Right ventricle myocardium inferior (tissue), 1 donor: ENCODE results near the gene CFAP299. TPM values are rescaled to one million over a fixed set of nuclear protein-coding genes. Genes with fewer than 3 reads are reported as not detected.

Experiments
- ATAC-seq: fragments of 200-7000 bp; cut with Tn5 transposase; one replicate; pipeline ENCODE4 v1.9.1; 2020; ENCODE audit warnings: mild to moderate bottlenecking, moderate library complexity
- DNase-seq: peaks from one replicate; pipeline ENCODE4 v3.0.0; 2021; ENCODE audit errors: missing footprints
- intact Hi-C: fragments of 100-400 bp; cut with DNase I; formaldehyde crosslinking; loops from one replicate; pipeline ENCODE4 v1.11.0; 2022
- total RNA-seq: library from RNA; stranded (reverse); fragmentation: NEBNext Ultra II Directional; extraction: Animal tissue kit (Norgen Biotek cat#: 25700); gene quantifications from one replicate; pipeline ENCODE4 v1.2.1, GENCODE V29; 2021
- donor health status: DM: no; HTN: yes; CAD: no; lungs with severe emphysema.

The CFAP299 gene
- total RNA-seq, 1 donor from 2014 or later, result 0.38 TPM

DNA sequence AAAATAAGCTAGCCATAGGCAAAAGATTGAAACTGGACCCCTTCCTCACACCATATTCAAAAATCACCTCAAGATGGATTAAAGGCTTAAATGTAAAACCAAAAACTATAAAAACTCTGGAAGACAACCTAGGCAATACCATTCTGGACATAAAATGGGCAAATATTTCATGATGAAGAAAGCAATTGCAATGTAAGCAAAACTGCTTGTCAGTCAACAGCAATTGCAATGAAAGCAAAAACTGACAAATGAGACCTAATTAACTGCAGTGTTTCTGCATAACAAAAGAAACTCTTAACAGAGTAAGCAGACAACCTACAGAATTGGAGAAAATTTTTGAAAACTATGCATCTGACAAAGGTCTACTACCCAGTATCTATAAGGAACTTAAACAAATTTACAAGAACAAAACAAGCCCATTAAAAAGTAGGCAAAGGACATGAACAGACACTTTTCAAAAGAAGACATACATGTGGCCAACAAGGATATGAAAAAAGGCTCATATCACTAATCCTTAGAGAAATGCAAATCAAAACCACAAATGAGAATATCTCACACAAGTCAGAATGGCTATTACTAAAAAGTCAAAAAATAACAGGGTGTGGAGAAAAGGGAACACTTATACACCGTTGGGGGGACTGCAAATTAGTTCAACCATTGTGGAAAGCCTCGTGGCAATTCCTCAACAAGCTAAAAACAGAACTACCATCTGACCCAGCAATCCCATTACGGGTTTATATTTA is 46.7 kb downstream of the CFAP299 start:
- ATAC-seq (no peak), DNase-seq (no peak)
- intact Hi-C loops, result no loop called here

DNA sequence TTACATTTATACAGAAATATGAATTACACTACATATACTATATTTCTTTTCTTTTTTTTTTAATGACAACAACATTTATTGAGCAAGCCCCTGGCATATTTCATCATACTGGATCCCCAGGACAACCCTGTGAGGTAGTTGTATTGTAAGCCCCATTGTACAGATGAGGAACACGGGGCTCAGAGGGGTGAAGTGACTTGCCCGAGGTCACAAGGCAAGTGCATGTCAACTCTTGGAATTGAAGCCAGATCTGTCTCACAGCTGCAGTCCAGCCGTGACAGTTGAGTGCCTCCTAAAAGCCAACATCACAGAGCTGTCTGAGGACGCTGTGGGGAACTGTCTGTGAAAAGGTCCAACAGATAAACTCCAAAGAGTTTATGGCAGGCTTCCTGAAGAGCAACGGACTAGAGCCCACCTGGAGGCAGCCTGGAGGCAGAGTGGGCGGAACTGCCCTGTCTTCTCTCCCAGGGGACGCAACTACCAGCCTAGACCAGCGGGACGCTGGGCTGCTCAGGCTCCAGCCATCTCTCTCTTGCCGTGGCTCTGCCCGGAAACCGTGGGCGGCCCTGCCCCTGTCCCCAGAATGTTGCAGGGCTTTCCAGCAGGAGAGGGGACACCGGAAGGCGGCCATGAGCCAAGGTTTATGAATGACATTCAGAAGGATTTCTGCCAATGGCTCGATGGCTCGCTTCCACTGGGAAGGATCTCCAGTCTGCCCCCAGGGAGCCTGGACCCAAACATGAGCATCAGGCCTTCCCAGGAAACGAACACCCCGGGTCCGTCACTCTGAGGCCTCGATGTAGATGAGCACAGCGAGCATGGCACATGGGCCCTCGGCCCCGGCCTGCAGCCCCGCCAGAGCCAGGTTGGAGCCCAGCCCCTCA is 50.1 kb downstream of the CFAP299 start:
- no peak for ATAC-seq
- no peak for DNase-seq
- intact Hi-C loops, result no loop called here

DNA sequence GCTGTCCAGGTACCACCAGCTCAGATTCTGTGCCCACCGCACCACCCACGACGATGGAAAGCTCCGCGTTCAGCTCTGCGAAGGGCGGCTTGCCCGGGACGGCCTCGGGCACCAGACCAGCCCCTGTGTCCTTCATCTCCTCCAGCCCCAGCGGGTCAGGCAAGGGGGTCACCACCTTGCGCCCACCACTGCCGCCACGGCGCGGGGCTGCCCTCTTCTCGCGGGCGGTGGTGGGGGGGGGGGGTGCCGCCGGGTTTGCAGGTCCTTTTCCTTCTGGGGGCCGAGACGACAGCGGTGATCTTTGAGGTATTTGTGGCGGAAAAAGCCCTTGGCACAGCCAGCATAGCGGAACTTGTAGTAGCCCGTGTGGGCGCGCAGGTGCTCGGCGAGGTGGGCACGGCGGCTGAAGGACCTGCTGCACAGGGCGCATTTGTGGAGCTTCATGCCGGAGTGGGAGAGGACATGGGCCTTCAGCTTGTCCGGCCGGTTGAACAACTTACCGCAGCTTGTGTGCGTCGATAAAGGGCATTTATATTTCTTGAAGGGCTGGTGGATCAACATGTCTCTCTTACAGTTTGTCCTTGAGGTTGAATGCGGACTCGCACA is 50.9 kb downstream of the CFAP299 start:
- intact Hi-C loops, result no loop called here
- ATAC-seq (no peak), DNase-seq (peak; percentile 50)

DNA sequence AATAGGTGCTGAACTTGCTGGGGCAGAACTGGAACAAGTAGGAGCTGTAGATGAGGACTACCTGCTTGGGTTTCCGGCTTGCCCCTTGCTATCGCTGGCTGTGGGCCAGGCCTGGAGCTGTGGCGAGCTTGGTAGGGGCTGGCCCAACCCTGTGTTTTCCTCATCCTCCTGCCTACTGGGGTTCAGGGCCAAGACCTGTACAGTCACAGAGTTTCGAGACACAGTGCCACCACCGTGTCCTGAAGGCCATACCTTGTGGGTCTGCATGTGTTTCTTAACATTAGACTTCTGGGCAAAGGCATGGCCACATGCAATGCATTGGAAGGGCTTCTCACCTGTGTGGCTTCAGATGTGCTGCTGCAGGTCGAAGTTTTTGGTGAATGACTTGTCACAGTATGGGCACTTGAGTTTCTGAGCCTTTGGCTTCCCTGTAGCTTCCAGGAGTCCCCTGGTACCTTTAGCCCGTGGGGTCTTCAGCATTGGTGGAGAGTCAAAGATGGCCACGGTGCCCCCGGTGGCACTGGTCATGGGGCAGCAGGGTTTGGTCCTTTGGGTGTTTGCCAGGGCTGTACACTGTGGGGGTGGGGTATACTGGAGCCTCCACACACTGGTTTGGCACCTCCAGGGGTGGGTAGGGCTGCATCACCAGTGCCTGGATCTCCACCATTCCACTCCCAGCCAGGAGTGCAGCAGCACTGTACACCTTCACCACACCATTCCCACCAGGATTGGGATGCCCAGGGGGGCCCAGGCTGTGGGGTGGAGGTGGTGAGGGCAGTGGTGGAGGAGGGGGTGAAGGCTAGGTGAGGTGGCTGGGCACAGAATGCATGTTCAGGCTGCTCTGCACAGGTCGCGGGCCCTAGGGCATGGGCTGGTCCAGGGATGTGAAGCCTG is 52.1 kb downstream of the CFAP299 start:
- DNase-seq (no peak), ATAC-seq (no peak)
- intact Hi-C loops, result no loop called here

DNA sequence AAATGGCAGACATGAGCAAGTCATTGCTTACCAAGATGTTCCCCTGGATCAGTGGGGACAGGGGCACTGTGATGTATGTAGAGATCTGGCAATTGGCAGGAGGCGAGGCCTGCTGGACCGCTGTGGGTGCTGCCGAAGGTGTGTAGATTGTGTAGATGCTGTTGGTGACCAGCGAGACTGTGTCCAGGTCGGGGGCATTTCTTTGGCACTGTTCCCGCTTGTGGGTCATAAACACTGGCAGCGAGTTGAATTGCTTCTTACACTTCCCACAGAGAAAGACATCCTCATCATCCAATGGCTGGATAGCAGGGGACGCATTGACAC is 52.7 kb downstream of the CFAP299 start:
- intact Hi-C loops, result no loop called here
- no peak for DNase-seq
- no peak for ATAC-seq

DNA sequence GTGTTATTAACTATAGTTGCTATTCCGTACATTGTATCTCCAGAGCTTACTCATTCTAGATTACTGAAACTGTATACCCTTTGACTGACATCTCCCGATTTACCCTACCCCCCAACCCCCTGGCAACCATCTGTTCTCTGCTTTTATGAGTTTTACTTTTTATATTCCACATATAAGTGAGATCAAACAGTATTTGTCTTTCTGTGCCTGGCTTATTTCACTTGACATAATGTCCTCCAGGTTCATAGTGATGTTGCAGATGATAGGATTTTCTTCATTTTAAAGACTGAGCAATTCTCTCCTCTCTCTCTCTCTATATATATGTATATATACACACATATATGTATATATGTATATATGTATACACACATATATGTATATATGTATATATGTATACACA is 54.6 kb downstream of the CFAP299 start:
- ATAC-seq (no peak), DNase-seq (no peak)
- intact Hi-C loops, result no loop called here

DNA sequence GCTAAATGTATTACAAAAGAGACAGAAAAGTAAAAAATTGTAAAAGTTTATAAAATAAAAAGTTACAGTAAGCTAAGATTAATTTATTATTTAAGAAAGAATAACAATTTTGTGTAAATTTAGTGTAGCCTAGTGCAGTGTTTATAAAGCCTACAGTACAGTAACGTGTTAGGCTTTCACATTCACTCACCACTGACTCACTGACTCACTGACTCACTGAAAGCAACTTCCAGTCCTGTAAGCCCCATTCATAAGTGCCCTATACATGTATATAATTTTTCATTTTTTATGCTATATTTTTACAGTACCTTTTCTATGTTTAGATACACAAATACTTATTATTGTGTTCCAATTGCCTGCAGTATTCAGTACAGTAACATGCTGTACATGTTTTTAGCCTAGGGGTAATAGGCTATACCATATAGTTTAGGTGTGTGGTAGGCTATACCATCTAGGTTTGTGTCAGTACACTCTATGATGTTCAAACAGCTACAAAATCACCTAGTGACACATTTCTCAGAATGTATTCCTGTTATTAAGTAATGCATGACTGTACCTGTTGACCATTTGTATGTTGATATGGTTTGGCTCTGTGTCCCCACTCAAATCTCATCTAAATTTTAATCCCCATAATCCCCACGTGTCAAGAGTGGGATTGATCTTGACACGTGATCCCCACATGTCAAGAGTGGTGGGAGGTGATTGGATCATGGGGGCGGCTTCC is 57.9 kb downstream of the CFAP299 start:
- DNase-seq, result no peak
- intact Hi-C loops, result no loop called here
- ATAC-seq, result no peak

DNA sequence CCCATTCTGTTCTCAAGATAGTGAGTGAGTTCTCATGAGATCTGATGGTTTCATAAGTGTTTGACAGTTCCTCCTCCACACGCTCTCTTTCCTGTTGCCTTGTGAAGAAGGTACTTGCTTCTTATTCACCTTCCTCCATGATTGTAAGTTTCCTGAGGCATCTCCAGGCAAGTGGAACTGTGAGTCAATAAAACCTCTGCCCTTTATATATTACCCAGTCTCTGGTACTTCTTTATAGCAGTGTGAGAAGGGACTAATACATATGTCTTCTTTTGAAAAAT is 58.4 kb downstream of the CFAP299 start:
- DNase-seq, result no peak
- intact Hi-C loops, result no loop called here
- no peak for ATAC-seq

DNA sequence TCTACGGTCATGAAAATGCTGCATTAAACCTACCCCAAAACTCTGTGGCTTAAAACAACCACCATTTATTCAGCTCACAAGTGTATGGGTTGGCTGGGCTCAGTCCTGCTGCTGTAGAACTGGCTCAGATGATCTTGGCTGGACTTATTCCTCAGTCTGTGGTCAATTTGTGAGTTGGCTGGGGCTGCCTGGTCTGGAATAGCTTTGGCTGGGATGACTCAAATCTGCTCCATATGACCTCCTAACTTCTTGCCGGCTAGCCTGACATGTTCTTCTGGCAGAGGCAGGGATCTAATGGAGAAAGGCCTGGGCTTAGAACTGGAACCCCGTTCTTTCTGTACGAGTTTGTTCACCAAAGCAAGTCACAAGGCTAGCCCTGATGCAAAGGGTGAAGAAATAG is 71.7 kb downstream of the CFAP299 start:
- intact Hi-C loops, result no loop called here
- DNase-seq, result peak; percentile 56
- peak; percentile 85 for ATAC-seq

DNA sequence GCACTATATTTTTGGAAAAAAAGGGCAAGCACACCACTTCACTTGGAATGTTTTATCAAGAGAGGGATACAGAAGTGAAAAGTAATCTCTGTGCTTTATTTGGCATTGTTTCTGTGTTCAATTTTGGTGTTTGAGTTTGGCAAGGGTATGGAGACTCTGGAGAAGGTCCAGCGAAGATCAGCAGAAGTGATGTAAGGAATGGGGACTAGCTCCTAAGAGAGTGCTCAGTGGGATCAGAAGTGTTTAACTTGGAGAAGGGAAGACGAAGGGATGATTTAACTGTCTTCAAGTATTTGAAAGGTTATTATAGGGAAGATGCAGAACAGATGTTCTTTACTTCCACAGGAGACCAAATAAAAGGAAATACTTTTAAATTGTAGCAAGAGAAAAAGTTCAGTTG is 74.3 kb downstream of the CFAP299 start:
- no peak for ATAC-seq
- no peak for DNase-seq
- intact Hi-C loops, result no loop called here

DNA sequence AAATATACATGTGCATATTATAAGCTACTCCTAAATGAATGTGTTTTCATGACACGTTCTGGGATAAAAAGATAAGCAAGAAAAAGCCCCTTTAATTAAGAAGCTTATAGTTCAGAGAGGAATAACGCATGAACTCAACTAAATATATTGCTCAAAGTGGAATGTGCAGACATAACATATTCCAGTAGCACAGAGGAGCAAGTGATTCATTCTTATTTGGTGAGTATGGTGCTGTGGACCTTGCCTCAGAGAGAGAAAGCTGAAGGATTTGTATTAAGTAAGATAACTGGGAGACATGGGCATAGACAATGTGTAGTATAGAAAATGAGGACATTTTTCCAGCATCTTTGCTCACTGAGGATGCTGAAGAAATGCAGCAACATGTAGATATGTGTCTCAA is 76.8 kb downstream of the CFAP299 start:
- intact Hi-C loops, result no loop called here
- DNase-seq (no peak), ATAC-seq (no peak)

DNA sequence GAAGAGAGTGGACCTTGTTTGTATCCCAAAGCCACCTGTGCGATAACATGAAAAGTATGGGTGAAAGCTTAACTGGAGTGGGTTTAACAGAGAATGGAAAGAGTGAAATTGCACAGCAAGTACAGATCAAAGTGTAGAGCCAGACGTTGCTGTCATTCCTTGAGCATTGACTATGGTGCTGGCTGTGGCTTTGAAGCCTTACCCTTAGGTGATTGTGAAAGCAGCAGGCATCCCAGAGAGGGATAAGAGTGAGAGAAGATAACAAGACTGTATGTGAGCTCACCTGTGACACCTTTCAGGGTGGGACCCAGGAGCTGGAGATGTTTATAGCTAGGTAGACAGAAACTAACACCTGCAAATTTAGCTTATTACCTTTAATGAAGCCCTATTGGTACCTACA is 77.6 kb downstream of the CFAP299 start:
- ATAC-seq (no peak), DNase-seq (no peak)
- intact Hi-C loops, result no loop called here

DNA sequence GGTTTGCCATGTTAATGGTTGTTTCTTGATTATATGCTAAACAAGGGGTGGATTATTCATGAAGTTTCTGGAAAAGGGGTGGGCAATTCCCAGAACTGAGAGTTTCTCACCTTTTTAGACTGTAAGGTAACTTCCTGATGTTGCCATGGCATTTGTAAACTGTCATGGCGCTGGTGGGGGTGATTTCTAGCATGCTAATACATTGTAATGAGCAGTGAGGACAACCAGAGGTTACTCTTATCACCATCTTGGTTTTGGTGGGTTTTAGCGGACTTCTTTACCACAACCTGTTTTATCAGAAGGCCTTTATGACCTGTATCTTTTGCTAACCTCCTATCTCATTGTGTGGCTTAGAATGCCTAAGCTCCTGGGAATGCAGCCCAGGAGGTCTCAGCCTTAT is 81.5 kb downstream of the CFAP299 start:
- no peak for DNase-seq
- ATAC-seq, result no peak
- intact Hi-C loops, result no loop called here

DNA sequence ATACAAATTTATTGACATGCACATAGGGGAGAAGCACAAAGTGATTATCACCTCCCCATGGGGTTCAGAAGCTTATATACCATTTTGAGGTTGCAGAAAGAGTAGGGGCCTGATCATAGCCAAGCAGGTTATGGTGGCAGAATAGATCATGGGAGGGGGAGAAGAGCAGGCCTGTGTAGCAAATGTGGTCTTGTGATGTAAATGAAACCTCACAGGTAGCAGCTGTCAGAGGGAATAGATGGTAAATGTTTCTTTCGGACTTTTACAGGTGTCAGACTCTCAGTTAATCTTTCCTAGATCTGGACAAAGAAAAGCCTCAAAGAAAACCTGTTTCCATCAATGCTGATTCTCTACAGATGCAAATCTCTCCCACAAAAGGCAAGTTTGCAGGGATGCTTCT is 84.4 kb downstream of the CFAP299 start:
- no peak for ATAC-seq

DNA sequence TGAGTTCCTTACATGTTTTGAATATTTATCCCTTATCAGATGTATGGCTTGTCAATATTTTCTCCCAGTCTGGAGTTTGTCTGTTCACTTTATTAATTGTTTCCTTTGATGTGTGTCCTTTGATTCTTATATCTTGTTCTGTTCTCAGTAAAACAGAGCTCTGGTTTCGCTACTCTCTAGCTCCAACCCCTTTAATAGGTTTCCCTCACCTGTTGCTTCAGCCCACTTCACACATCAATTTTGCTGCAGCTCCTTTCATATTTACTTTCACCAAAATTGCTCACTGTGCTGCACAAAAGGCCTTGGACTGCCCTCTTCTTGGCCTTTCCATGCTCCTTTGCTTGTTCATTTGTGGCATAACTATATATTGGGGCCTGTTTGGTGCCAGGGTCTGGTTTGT is 85.1 kb downstream of the CFAP299 start:
- DNase-seq, result no peak
- ATAC-seq, result no peak
- intact Hi-C loops, result no loop called here

More for the DNA sequence above, 84.4 kb downstream of the CFAP299 start:
- intact Hi-C loops, result no loop called here
- no peak for DNase-seq

DNA sequence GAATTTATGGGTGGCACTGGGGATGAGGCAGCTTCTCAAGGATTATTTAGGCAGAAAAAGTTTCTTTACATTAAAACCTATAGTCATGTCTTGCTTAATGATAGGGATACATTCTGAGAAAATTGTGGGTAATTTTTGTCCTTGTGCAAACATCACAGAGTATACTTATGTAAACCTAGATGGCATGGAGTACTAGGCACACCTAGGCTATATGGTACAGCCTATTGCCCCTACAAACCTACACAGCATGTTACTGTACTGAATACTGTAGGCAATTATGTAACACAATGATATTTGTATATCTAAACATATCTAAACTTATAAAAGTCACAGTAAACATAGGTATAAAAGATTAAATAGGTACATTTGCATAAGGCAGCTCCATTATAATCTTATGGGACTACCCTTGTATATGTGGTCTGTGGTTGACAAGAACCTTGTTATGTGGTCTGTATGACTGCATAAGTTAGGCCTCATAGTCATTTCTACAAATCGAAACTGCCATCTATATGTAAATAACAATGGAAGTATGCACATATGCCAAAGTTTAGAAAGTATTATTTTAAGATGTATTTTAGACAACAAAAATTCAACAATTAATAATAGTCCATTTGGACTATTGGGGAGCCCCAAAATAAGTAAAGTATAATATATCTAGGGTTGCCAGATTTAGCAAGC is 87.3 kb downstream of the CFAP299 start:
- no peak for ATAC-seq
- DNase-seq, result no peak
- intact Hi-C loops, result no loop called here

DNA sequence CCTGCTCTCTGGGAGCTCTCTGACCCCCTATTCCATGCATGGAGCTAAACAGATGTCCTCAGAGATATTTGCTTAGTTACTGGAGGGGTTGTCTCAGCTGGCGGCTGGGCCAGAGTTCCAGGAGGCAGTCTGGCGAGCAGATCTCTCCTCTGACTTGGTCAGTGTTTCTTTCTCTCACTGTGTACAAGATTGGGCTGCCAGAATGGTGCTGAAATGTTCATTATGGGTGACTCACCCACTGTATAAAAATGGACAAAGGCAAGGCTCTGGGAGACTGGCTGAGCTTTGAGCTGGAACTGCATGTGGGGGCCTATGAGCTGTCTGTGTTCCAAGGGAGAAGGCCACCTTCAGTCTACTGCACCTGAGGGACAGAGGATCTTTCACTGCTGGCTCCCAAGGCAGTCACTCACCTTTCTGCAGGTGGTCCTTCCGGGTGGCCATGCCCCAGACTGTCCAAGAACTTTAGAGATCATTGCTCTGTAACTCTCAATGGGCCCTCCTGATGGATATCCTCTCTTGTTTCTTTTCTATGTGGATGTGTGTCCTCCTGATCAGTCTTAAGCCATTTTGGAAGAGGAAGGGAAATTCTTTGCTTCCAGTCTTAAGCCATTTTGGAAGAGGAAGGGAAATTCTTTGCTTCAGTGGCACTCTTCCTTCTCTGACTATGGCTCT is 88.2 kb downstream of the CFAP299 start:
- no peak for ATAC-seq
- intact Hi-C loops, result no loop called here
- DNase-seq, result no peak

DNA sequence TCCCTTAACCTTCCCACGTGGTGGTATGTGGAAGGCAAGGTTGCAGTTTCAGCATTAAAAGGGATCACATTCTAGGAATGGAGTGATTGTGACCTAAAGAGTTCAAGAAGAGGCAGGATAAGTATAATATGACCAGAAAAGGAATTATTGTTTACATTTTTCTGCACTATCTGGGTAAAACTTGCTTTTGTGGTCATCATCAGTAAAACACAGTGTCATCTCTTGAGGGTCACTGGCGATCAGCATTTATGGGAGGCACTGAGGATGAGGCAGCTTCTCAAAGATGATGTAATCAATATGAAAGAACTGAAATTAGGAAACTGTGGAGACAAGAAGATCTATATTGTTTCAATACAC is 88.7 kb downstream of the CFAP299 start:
- intact Hi-C loops, result no loop called here
- DNase-seq (no peak), ATAC-seq (no peak)
